NCI-H2081 (cell line): ENCODE data around the gene TNRC6C.
"Not testable (repeated sequence)": the region's sequence is repeated elsewhere in the genome, so short reads cannot be mapped to it uniquely, and the experiment has no call there.

ENCODE experiments used
- DNase-seq, 2 experiments: peaks; one replicate each; lab custom pipeline; 2025; lab: John Stamatoyannopoulos, UW

TNRC6C gene

GRCh38 chr17:77963441-77963840 is 4.9 kb downstream of the TNRC6C start:
- DNase-seq, result peak; percentile 49 to 52

- no peak for DNase-seq
These were observed 6.8 kb downstream of the TNRC6C start for GRCh38 chr17:77965352-77965751.

GRCh38 chr17:77966476-77966875 is 8.0 kb downstream of the TNRC6C start:
- DNase-seq, result no peak

- no peak for DNase-seq
These were observed 10.3 kb downstream of the TNRC6C start for GRCh38 chr17:77968788-77969187.

GRCh38 chr17:77972271-77972670 is 13.8 kb downstream of the TNRC6C start:
- DNase-seq, result not testable (repeated sequence)

GRCh38 chr17:77973953-77974352 is 15.4 kb downstream of the TNRC6C start:
- DNase-seq, result no peak

GRCh38 chr17:77974396-77974795 is 15.9 kb downstream of the TNRC6C start:
- no peak for DNase-seq

- not testable (repeated sequence) for DNase-seq
These were observed 23.9 kb downstream of the TNRC6C start for GRCh38 chr17:77982430-77982829.

GRCh38 chr17:77990301-77990700 is 31.8 kb downstream of the TNRC6C start:
- no peak for DNase-seq

- DNase-seq, result not testable (repeated sequence)
These were observed 35.2 kb downstream of the TNRC6C start for GRCh38 chr17:77993735-77994134.

- DNase-seq, result peak in 1 of 2 experiments; percentile 51
These were observed 36.8 kb downstream of the TNRC6C start for GRCh38 chr17:77995146-77995852.

- DNase-seq, result no peak
These were observed 37.8 kb downstream of the TNRC6C start for GRCh38 chr17:77996256-77996655.

GRCh38 chr17:77999413-78000173 is 41.1 kb downstream of the TNRC6C start:
- no peak for DNase-seq

- DNase-seq, result no peak
These were observed 41.8 kb downstream of the TNRC6C start for GRCh38 chr17:78000341-78000740.

- DNase-seq, result peak; percentile 35 to 47
These were observed 42.7 kb downstream of the TNRC6C start for GRCh38 chr17:78001182-78001581.

- DNase-seq, result no peak
These were observed 43.1 kb downstream of the TNRC6C start for GRCh38 chr17:78001612-78002011.

- DNase-seq, result no peak
These were observed 43.7 kb downstream of the TNRC6C start for GRCh38 chr17:78002166-78002565.

GRCh38 chr17:78005452-78006171 is 47.1 kb downstream of the TNRC6C start:
- DNase-seq, result no peak

- DNase-seq, result no peak
These were observed 47.8 kb downstream of the TNRC6C start for GRCh38 chr17:78006338-78006737.

- DNase-seq, result no peak
These were observed 49.1 kb downstream of the TNRC6C start for GRCh38 chr17:78007647-78008046.

- DNase-seq, result no peak
These were observed 52.3 kb downstream of the TNRC6C start for GRCh38 chr17:78010759-78011158.

GRCh38 chr17:78012428-78012827 is 53.9 kb downstream of the TNRC6C start:
- no peak for DNase-seq
